ENCODE data around the gene COMMD4.

The COMMD4 gene

GRCh38 chr15:75357976-75358673, 22.3 kb downstream of the COMMD4 start:
- DNase-seq (ENCODE audit: low read depth): no peak

GRCh38 chr15:75358771-75359536, 23.1 kb downstream of the COMMD4 start:
- no peak for DNase-seq (ENCODE audit: low read depth)

GRCh38 chr15:75359537-75360250, 23.8 kb downstream of the COMMD4 start:
- DNase-seq (ENCODE audit: low read depth): no peak

DNA sequence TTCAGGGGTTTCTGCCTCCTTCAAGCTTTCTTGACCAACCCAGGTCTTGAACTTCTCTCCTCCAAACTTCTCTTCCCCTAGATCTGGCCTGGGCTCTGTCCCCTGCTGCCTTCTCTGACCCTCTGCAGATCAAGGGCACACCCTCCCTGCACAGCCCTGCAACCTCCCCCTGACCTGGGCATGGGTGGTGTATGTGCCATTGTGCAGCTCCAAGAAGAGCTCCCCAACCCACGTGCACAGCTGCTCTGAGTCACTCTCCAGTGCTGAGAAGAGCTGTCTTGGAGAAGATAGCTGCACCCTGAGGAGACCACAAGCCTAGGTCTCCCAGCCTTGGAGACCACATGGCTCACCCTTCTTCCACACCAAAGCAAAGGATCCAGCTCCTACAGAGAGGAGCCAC, 24.5 kb downstream of the COMMD4 start:
- DNase-seq (ENCODE audit: low read depth): no peak

- no peak for DNase-seq (ENCODE audit: low read depth)
These were observed 25.0 kb downstream of the COMMD4 start for GRCh38 chr15:75360856-75361255.

DNA sequence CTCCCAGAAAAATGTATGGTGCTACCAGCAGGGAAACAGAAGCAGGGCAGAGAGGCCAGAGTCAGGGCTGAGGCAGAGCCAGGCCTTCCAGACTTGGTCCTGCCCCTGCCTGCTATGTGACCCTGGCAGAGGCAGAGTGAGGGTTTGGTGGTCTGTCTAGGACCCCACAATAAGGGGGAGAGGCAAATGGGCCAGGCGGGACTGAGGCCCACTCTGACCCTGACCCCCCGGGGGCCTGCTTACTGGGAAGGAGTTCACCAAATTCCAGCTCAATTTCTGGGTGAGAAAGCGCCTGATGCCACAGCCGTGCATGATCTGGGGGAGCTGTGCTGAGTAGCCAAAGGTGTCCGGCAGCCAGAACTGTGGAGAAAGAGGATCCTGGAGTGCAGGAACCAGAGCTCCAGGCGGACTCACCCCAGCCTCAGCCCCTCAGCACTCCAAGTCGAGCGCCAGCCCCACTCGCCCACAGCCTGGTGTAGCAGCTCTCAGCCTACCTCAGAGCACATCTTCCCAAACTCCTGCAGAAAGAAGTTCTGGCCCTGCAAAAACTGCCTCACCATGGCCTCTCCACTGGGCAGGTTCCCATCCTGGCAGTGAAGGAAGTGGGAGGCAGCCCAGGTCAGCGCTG, 25.6 kb downstream of the COMMD4 start:
- DNase-seq (ENCODE audit: low read depth): no peak

GRCh38 chr15:75361989-75362641, 26.3 kb downstream of the COMMD4 start:
- DNase-seq (ENCODE audit: low read depth): no peak

DNA sequence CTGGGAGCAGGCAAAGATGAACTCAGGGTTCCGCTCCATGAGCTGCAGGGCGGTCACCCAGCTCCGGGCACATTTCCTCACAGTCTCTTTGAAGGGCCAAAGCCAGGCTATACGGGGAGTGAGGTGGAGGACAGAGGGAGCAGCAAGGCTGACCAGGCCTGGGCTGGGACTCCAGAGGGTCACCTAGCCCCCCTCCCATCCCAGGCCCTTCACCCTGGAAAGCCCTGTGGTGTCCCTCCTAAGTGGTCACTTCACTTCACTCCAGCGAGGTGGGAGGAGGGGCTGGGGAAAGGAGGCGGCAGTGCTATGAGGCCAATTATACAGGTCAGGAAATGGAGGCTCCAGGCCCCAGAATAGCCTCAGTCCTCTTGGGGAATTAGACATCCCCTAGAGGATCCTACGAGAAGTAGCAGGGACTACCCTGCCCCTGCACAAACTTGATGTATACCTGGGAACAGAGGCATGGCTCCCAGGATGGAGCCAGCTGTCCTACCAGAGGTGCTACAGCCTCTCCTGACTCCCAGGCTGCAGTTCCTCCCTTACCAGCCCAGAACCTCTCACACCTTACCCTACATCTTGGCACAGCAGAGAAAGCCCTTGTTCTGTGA, 26.9 kb downstream of the COMMD4 start:
- DNase-seq (ENCODE audit: low read depth): no peak

DNA sequence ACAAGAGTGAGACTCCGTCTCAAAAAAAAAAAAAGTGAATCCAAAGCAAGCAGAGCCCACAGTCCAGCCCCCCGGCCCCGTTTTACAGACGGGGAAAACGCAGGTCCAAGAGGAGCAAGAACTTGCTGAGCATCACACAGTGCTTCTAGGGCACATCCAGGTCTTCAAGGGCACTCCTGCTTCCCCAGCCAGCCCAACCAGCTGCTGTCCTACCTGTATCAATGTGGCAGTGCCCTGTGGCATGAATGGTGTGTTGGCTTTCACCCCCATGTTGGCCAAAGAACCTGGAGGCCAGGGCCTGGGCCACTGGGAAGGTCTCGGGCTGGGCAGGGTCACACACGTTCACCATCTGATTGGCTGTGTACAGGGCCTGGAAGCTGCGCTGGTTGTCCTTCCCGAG, 27.9 kb downstream of the COMMD4 start:
- no peak for DNase-seq (ENCODE audit: low read depth)

DNA sequence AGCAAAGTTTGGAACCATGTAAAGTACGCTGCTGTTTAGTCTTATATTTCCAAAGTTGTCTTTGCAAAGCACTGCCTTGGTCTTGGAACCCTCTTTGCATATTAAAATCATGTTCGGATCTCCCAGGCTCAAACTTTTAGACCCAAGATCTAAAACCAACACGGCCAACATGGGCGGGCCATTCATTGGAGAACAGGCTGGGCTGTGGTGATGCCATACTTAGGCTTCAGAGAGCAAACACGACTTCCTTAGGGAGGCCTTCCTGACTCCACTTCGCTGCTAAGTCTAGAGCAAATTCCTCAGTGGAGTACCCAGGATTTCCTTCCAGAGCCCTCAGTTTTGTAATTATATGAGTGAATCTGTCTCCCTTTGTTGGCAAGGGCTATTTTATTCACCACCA, 29.0 kb downstream of the COMMD4 start:
- no peak for DNase-seq (ENCODE audit: low read depth)

DNA sequence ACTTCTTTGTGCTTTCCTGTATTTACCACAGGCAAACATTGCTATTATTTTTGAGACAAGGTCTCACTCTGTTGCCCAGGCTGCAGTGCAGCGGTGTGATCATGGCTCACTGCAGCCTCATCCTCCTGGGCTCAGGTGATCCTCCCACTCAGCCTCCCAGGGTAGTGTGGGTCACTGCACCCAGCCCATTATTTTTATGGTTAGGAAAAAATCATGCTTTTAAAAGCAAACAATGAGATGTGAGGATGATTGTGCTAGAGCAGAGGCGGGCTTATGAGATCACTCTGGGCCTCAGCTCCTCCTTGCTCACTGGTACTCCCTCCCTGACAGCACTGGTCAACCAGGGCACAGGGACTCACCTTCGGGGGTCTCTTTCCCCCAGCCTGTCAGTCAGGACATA, 30.3 kb downstream of the COMMD4 start:
- DNase-seq (ENCODE audit: low read depth): no peak

- no peak for DNase-seq (ENCODE audit: low read depth)
These were observed 31.1 kb downstream of the COMMD4 start for GRCh38 chr15:75367006-75367405.

- no peak for DNase-seq (ENCODE audit: low read depth)
These were observed 31.6 kb downstream of the COMMD4 start for GRCh38 chr15:75367406-75367912.

- DNase-seq (ENCODE audit: low read depth): peak; percentile 85
These were observed 32.2 kb downstream of the COMMD4 start, which contains the start of gene MAN2C1 for GRCh38 chr15:75367913-75368688. Gene MAN2C1 (minus strand): TSS chr15:75368607. CDS start chr15:75368583, 24 bp downstream.

GRCh38 chr15:75368689-75369239, 32.9 kb downstream of the COMMD4 start:
- no peak for DNase-seq (ENCODE audit: low read depth)

GRCh38 chr15:75369897-75370581, 34.2 kb downstream of the COMMD4 start:
- no peak for DNase-seq (ENCODE audit: low read depth)

GRCh38 chr15:75371486-75371885, 35.6 kb downstream of the COMMD4 start:
- DNase-seq (ENCODE audit: low read depth): no peak

DNA sequence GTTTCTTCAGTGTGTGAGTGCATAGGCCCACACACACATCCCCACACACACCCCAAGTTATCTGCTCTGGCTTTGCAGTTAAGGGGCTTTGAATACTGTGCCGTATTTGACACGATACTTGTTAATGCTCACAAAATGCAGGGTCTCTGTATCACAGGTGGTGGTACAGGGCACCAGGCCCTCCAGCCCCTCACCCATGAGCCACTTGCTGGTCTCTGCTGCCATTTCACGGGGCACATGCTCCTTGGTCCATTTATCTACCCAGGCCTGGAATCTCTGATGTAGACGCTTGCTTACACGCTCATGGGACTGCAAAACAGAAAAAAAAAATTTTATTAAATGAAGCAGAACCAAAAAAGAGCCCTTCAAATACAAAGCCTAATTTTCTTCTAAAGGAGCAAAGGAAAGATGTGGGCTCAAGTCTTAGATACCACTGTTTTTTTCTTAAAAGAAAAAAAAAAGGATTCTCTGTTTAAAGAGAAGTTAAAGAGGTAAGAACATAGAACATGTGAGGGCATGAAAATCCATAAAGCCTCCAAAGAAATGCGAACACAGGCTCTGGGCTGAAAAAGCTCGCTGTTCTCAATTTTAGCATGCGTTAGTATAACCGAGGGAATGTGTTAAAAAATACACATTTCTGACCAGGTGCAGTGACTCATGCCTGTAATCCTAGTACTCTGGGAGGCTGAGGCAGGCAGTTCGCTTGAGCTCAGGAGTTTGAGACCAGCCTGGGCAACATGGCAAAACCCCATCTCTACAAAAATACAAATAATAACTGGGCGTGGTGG, 36.2 kb downstream of the COMMD4 start:
- DNase-seq (ENCODE audit: low read depth): no peak

DNA sequence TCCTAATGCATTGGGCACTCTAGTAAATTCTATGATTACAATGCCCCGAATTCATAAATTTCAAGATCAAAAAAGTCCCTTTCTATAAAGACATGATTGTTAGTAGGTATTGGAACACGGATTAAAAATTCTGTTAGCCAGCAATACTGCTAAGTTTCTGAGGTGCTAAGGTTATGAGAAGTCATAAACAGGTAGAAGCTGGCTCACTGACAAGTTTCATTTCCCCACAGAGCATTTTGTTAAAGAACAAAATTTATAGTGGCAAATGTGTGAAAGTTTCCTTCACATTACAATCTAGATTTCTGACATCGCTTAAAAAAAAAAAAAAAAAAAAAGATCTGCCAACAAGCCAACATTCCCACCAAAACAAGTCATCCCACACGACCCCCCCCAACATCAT, 44.9 kb downstream of the COMMD4 start:
- no peak for DNase-seq (ENCODE audit: low read depth)
